Superior temporal gyrus (tissue), 1 donor: ENCODE measurements around the gene RIIAD1.
"Not testable (repeated sequence)": the region's sequence is repeated elsewhere in the genome, so short reads cannot be mapped to it uniquely, and the experiment has no call there.

Source experiments
- DNase-seq: peaks from one replicate; pipeline ENCODE4 v3.0.0-alpha.2; 2016; ENCODE audit errors: extremely low spot score

RIIAD1 gene

DNA sequence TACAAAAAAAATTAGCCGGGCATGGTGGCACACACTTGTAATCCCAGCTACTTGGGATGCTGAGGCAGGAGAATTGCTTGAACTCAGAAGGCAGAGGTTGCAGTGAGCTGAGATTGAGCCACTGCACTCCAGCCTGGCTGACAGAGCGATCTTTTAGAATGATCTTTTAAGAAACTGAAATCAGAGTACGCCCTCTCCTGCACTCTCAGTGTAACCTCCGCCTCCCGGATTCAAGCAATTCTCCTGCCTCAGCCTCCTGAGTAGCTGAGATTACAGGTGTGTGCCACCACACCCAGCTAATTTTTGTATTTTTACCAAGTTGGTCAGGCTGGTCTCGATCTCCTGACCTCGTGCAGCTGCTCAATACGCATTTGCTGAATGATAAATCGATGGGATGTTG, 12.7 kb downstream of the RIIAD1 start:
- not testable (repeated sequence) for DNase-seq

DNA sequence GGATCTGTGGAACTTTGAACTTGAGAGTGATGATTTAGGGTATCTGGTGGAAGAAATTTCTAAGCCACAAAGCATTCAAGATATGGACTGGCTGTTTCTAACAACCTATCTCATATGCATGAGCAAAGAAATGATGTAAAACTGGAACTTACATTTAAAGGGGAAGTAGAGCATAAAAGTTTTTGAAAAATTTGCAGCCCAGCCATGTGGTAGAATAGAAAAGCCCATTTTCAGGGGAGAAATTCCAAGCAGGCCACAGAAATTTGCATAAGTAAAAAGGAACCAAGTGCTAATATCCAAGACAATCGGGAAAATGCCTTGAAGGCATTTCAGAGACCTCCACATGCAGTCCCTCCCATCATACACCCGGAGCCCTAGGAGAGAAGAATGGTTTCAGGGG, 15.7 kb downstream of the RIIAD1 start:
- DNase-seq = no peak

DNA sequence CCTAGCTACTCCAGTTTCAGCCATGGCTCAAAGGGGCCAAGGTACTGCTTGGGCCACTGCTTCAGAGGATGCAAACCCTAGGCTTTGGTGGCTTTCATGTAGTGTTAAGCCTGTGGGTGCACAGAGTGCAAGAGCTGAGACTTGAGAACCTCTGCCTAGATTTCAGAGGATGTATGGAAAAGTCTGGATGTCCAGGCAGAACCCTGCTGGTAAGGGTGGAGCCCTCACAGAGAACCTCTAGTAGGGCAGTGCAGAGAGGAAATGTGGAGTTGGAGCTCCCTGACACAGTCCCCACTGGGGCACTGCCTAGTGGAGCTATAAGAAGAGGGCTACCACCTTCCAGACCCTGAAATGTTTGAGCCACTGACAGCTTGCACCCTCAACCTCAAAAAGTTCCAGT, 16.2 kb downstream of the RIIAD1 start:
- no peak for DNase-seq

DNA sequence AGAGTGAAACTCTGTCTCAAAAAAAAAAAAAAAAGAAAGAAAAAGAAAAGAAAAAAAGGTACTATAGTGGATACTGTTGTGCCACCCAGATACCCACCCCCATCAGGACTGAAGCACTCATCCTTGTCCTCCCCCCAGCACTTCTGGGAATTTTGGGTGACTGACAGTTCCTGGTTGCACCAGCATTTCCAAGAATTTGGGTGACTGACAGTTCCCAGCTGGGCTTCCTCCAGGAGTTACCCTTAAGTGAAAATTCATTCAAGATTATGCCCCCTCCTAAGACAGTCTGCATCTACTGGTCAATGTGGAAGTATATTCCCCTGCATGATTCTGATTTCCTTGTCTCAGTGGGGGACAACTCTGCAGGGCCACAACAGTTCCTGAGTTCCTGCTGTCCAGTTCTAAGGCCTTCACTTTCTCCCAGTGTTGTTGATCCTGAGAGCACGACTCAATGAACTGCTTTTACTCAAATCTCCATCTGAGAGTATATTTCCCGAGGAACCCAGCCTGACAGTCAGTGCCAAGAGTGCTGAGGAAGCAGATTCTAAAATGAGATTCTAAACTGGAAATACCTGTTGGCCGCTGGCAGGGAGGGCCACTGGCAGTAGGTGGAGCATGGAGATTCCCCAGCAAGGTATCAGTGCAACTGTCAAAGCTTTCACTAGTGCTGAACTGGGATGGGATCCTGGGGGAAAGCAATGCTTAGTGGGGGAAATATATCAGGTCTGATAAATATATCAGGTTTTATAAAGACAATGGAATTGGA, 18.5 kb downstream of the RIIAD1 start:
- no peak for DNase-seq

DNA sequence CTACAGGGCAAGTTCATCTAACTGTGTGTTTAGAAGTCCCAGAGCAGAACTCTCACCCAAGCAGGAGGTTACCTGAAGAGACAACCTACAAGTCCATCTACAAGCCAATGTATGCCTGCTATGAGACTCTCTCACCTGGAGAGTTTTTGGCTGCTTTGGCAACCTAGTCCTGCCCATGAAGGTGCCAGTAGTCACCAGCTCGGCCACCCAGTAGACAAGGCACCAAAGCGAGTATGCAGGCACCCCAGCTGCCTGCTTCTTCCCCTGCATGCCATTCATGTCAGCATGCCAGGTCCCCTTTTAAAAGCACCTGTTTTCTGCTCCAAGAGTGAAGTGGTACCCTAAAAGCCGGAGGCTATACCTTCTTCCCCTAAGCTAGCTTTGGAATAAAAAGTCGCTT, 20.2 kb downstream of the RIIAD1 start:
- DNase-seq = no peak

DNA sequence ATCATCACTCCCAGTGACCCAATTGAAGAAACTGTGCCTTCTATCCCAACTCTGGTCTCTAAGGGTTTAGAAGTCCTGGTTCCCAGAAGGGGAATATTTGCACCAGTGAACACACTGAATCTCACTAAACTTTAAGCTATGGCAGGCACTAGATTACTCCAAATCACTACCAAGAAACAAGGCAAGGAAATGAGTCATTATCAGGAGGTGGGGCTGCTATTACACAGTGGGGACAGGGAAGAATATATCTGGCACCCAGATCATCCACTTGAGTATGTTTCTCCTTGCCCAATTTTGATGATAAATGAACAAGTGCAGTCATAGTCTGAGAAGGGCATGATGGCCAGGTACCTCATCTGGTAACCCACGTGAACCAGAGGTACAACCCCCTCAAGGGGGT, 35.0 kb downstream of the RIIAD1 start:
- DNase-seq = no peak

DNA sequence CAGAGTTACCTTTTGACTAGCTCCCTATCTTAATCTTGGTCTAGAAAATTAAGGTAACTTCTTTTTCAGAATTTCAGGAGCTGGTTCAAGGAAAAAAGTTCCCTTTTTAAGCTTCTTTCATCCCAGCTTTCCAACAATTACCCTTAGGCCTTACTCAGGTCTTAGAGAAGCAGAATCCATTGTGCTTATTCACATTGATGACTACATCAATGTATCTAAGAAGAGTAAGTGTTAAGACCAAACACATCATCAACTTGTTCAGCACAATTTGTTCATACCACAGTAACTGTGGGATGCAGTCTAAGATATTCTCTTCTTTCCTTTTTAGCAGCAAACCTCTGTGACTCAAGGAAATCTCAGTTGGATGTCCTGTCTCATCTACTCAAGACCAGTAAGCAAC, 37.9 kb downstream of the RIIAD1 start:
- no peak for DNase-seq

DNA sequence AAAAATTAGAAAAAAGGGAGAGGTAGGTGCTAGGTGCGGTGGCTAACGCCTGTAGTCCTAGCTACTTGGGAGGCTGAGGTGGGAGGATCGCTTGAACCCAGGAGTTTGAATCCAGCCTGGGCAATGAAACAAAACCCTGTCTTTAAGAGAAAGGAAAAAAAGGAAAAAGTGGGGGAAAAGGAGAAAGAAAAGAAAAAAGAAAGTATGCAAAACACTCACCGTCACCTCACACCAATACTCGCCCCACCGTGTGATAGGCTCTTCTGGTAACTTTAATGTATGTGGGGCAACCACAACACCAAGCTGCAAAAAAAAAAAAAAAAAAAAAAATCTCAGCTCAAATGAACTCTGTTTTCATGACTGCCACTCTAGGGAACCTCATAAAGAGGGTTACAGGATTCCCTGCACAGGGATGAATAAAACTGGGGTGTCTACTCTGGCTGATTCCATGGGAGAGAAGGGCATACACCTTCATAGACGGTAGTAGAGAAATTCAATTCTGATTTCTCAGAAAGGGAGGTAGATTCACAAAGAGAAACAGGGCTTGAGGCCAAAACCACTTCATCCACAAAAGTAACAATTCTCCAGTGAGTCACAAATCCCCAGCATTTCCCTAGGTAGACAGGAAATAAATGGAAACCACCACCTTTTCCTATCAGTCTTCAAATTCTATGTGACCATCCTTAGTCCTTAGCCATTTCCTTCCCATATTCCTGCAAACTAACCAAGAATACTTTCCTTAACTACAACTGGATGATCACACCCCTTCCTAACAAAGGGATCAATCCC, 39.5 kb downstream of the RIIAD1 start:
- DNase-seq = no peak

DNA sequence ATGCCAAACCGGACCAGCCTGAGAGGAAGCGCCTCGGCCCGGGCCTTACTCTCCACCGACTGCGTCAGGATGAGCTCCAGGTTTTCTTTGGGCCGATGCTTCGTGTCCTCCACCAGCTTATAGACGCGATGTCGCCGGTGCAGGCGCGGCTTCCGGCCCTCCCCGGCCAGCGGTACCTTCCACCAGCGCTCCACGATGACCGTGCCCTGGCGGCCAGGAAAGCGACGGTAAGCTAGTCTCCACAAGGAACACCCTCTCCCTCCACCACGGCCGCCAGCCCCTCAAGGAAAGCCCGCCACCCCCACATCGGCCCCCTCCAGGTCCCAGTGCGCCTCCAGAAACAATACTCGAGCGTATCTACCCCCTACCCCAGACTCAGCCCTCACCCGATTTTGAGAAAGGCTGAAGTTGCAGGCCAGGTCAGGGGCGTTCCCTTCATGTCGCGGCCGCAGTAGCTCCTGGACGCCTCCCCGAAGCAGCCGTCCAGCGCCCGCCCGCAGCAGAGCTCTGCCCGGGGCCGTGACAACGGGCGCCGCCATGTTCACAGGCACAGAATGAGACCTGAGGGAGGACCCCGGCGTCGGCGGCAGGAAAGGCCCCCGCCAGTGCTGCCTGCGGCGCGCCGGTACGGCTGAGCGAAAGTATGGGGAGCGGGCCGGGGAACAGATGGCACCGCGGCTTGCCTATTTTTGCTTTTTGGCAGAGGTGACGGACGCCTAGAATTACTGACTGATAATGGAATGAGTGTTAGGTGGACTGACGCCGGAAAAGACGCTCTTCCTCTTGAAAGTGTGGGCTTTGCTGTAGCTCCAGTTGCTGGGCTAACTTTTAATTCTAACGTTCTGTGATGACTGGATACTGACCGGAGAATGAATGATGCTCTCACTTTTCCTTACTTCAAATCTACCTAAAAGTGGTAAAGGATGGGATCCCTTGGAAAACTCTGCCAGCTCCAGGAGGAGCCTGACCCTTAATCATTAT, 41.9 kb downstream of the RIIAD1 start, which contains the start of gene MRPL9:
Gene MRPL9 (minus strand): TSS at position 556 of the 981 bp plus-strand sequence. CDS start 17 bp downstream, at position 539.
- DNase-seq = peak; percentile 81

DNA sequence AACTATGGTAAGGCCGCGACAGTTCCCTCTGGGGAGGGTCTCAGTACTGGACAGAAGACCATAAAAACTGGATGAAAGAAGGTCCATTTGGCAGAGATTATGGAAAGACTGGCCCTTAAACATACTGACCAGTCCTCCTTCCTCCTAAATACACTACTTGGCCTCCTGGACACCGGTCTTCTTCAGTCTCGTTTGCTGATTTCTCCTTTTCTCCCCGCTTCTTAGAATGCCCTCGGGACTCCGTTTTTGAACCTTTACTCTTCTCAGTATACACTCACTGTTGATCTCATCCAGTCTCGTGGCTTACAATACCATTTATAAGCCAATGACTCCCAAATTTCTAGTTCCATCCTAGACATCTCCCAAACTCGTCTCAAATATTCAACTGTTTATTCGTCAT, 42.7 kb downstream of the RIIAD1 start:
- no peak for DNase-seq

DNA sequence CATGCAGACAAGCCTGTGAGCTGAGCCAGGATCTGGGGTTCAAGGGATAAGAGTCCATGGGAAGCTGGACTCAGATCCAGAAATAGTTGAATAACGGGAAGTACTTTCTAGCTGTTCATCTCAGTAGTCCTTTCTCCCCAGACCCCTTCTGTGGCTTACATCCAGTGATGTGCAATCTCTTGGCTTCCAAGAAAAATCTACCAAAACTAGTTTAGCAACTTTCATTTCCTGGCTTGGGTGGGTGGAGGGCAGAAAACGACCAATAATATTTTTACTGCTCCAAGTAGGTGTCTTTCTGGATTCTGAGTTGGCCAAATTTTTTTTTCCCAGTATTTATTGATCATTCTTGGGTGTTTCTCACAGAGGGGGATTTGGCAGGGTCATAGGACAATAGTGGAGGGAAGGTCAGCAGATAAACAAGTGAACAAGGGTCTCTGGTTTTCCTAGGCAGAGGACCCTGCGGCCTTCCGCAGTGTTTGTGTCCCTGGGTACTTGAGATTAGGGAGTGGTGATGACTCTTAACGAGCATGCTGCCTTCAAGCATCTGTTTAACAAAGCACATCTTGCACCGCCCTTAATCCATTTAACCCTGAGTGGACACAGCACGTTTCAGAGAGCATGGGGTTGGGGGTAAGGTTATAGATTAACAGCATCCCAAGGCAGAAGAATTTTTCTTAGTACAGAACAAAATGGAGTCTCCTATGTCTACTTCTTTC, 47.2 kb downstream of the RIIAD1 start:
- DNase-seq = not testable (repeated sequence)

DNA sequence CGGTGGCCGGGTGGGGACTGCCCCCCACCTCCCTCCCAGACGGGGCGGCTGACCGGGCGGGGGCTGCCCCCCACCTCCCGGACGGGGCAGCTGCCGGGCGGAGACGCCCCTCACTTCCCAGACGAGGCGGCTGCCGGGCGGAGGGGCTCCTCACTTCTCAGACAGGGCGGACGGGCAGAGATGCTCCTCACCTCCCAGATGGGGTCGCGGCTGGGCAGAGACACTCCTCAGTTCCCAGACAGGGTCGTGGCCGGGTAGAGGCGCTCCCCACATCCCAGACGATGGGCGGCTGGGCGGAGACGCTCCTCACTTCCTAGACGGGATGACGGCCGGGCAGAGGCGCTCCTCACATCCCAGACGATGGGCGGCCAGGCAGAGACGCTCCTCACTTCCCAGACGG, 47.9 kb downstream of the RIIAD1 start:
- not testable (repeated sequence) for DNase-seq

DNA sequence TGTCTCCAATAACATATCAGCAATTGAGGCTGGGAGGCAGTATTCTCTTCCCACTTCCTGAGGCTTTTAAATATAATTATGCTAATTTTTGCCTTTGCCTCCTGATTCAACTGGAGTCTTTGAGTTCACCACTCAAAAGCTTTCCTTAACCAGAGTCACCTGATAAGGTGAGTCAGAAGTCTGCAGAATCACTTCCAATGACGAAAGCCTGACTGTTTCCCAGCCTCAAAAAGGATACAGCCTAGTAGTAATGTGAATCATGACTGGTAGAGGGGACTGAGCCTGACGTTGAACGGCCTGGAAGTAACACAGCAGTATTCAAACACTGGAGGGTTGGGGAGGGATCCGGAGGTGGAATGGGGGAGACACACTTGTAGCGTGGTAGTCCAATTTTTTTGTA, 52.4 kb downstream of the RIIAD1 start:
- DNase-seq = no peak

DNA sequence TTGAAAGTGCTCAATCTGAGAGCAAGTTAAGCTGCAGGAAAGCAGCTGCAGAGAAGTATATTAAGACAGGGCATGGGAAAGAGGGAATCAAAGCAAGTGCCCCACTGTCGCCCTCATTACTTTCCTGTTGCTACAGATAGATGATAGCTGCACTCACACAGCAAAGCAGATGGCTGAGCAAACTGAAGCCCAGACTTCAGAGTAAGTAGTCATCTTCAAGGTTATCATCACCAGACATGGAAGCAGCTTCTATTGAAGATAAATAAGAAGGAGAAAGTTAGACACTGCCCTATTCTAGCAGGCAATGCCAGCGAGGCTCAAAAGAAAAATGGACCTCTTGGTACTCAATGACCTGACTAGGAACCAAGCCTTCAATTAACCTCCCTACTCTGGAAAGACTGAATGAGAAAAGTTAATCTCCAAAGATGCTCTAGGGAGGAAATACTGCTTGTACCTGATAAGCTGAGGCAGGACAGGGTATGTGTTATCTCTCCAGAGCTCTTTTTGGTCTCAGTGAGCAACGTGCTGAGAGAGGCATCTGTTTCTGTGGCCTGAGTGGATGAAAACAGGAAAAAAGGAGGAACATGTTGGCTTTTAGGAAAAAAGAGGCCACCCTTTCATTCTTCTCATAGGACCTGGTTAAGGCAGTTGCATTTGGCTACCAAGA, 53.1 kb downstream of the RIIAD1 start:
- DNase-seq = no peak

DNA sequence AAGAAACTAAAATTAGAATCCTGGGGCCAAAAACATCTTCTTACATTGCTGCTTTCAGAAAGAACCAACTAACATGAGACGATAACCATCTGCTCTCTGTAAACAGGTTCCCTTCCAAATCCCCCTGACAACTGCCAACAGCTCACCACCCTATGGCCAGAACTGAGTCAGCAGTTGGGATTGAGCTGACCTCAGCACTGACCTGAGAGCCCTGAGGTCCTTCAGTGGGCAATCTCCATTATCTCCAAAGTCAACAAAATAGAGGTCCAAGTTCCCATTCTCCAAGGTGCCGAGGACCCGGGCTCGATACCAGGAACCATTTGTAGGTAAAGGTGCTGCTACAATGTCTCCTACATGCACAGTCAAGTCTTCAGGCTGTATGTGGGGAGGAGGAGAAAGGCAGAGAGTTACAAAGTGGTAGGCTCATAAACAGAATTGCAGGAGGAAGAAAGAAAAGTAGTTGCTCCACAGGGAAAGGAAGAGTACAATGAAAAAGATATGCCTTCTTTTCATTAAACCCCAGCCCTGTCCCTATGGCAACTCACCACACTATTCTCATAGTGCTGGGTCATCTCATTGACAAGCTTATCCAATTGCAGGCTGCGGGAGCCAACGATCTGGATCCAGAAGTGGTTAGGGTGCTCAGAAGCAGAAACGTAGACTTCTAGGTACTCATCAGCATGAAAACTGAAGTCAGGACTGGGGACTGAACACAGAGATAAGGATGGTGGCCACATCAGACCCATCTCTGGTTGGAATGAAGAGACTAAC, 54.8 kb downstream of the RIIAD1 start:
- DNase-seq = no peak

DNA sequence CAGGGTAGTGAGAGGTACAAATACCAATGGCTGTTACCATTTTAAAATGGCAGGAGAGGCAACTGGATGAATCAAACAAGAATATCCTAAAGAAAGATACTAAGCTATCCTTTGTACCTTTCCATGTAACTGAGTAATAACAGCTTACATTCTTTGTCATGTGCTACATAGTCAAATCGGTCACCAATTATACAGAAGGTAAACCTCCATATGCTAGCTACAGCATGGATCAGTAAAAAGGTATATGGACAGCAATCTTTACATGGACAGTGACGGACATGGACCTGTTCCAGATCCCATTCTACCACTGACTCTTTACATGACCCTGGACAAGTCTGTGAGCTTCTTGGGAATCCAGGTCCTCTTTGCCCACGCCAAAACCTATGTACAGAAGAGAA, 55.3 kb downstream of the RIIAD1 start:
- no peak for DNase-seq

DNA sequence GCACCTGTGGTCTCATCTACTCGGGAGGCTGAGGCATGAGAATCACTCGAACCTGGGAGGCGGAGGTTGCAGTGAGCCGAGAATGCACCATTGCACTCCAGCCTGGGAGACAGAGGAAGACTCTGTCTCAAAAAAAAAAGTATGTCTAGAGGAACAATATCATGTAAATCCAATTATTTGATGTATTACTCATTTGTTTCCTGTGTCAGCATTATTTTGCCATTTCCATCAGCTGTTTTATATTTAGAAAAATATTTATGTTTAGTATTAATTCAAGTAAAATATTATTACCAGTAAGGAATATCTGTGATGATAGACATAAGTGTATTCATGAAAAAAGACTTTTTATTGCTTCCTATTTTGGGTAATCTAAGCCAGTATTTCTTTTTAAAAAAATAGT, 56.0 kb downstream of the RIIAD1 start:
- DNase-seq = no peak
